KMS-11 (cell line): ENCODE results near the gene CRTC3.

Source experiments
- H2AFZ ChIP-seq: fragments of 200-600 bp; sonication (generic); 2 replicates; pipeline ENCODE4 v1.6.1; 2016; ENCODE audit warnings: antibody characterized with exemption, mixed run types, low read depth
- H3K27ac ChIP-seq: fragments of 200-600 bp; sonication (generic); 2 replicates; pipeline ENCODE4 v1.6.1; 2016; ENCODE audit warnings: mild to moderate bottlenecking, mixed run types
- H3K27me3 ChIP-seq: fragments of 200-600 bp; sonication (generic); 2 replicates; pipeline ENCODE4 v1.6.1; 2017; ENCODE audit warnings: mild to moderate bottlenecking, low read depth, mixed run types, moderate library complexity; ENCODE audit not compliant: insufficient read depth
- H3K36me3 ChIP-seq: fragments of 200-600 bp; sonication (generic); 2 replicates; pipeline ENCODE4 v1.6.1; 2017; ENCODE audit warnings: mild to moderate bottlenecking, mixed run types; ENCODE audit not compliant: insufficient read depth
- H3K4me1 ChIP-seq: fragments of 200-600 bp; sonication (generic); 2 replicates; pipeline ENCODE4 v1.6.1; 2016; ENCODE audit warnings: mild to moderate bottlenecking, low read depth, mixed run types; ENCODE audit not compliant: poor library complexity, severe bottlenecking
- H3K4me2 ChIP-seq: fragments of 200-600 bp; sonication (generic); 2 replicates; pipeline ENCODE4 v1.7.0; 2016; ENCODE audit warnings: mild to moderate bottlenecking, mixed run types
- H3K4me3 ChIP-seq: fragments of 200-600 bp; sonication (generic); IDR thresholded peaks from 2 replicates; pipeline ENCODE4 v1.6.1; 2017; ENCODE audit warnings: low read depth, low read length, mixed read lengths; ENCODE audit not compliant: insufficient read depth
- H3K79me2 ChIP-seq: fragments of 200-600 bp; sonication (generic); 2 replicates; pipeline ENCODE4 v1.6.1; 2016; ENCODE audit warnings: low read depth, mixed run types; ENCODE audit not compliant: insufficient read depth
- H3K9ac ChIP-seq: fragments of 200-600 bp; sonication (generic); 2 replicates; pipeline ENCODE4 v1.6.1; 2016; ENCODE audit warnings: mild to moderate bottlenecking, mixed run types
- H4K20me1 ChIP-seq: fragments of 200-600 bp; sonication (generic); 2 replicates; pipeline ENCODE4 v1.6.1; 2016; ENCODE audit warnings: mild to moderate bottlenecking, mixed run types; ENCODE audit not compliant: insufficient read depth
- CTCF ChIP-seq: fragments of 200-600 bp; sonication (generic); conservative IDR thresholded peaks from 2 replicates; pipeline ENCODE4 v1.6.1; 2017; ENCODE audit warnings: low read depth, mild to moderate bottlenecking, antibody characterized with exemption, low read length, moderate library complexity, mixed read lengths

Gene CRTC3

GRCh38 chr15:90558171-90558573, 28.4 kb downstream of the CRTC3 start:
- no peak overlapping the region for H3K27ac ChIP-seq
- no peak overlapping the region for H3K9ac ChIP-seq
- H3K4me3 ChIP-seq: no peak overlapping the region
- H3K4me1 ChIP-seq: no peaks in the 10 kb centered on the region
- no peak for TF ChIP-seq CTCF
- H2AFZ ChIP-seq: no peak overlapping the region
- no peaks in the 10 kb centered on the region for H3K27me3 ChIP-seq
- no peaks in the 10 kb centered on the region for H4K20me1 ChIP-seq
- H3K4me2 ChIP-seq: no peak overlapping the region
- no peaks in the 10 kb centered on the region for H3K36me3 ChIP-seq
- H3K79me2 ChIP-seq: no peaks in the 10 kb centered on the region

GRCh38 chr15:90559119-90559518, 29.4 kb downstream of the CRTC3 start:
- no peaks in the 10 kb centered on the region for H4K20me1 ChIP-seq
- H3K4me1 ChIP-seq: no peaks in the 10 kb centered on the region
- H3K4me2 ChIP-seq: no peak overlapping the region

GRCh38 chr15:90560229-90560776, 30.6 kb downstream of the CRTC3 start:
- Histone ChIP-seq H3K9ac (no peak overlapping the region), H4K20me1 (no peaks in the 10 kb centered on the region), H3K79me2 (no peaks in the 10 kb centered on the region), H2AFZ (no peak overlapping the region), H3K27ac (no peak overlapping the region), H3K4me3 (no peak overlapping the region), H3K36me3 (no peaks in the 10 kb centered on the region), H3K4me2 (no peak overlapping the region), H3K4me1 (no peaks in the 10 kb centered on the region), H3K27me3 (no peaks in the 10 kb centered on the region)
- TF ChIP-seq CTCF: no peak

More at GRCh38 chr15:90559119-90559518, 29.4 kb downstream of the CRTC3 start:
- H3K27ac ChIP-seq: no peak overlapping the region
- no peaks in the 10 kb centered on the region for H3K36me3 ChIP-seq
- no peak for TF ChIP-seq CTCF
- no peaks in the 10 kb centered on the region for H3K27me3 ChIP-seq
- H3K79me2 ChIP-seq: no peaks in the 10 kb centered on the region
- no peak overlapping the region for H2AFZ ChIP-seq
- no peak overlapping the region for H3K4me3 ChIP-seq
- no peak overlapping the region for H3K9ac ChIP-seq

DNA sequence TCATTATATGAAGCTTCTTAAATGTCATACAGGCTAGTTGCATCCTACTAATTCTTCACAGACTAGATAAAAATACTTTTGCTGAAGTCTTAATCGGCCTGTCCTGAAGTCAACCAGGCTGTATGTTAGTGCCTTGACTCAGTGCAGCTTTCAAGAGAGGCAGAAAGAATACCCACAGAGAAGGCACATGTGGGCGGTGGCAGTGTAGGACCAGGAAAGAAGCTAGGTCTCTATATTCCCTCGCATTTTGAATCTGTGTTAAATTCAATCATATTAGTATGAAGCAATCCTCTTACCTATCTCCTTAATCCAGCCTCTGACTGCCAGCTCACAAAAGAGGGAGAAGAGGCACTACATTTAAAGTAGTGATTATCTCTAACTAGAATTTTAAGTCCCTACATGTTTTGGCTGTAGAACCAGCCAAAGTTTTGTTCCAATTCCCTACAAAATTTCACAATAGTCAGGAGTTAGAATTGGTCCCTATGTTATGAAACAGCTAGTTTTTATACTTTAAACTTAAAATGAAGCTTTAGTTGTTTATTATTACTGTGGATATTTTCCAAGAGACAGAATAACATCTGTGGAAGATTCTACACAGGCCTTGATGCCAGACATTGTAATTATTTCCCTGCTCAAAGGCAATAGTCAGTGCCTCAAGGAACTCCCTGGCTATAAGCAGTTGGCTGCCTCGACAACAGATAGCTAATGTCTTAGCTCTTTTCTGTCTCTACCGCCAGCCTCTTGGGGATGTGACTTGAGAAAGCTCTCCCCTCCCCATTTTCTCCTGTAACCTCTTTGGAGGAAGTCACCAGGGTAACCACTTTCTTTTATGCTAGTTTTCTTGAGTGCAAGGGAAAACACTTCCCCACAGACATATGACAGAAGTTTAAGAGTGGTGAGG, 31.9 kb downstream of the CRTC3 start:
- Histone ChIP-seq H4K20me1 (no peaks in the 10 kb centered on the region), H3K27me3 (no peaks in the 10 kb centered on the region), H3K4me3 (no peak overlapping the region), H3K79me2 (no peaks in the 10 kb centered on the region), H3K36me3 (no peaks in the 10 kb centered on the region), H3K4me2 (no peak overlapping the region), H2AFZ (no peak overlapping the region), H3K4me1 (no peaks in the 10 kb centered on the region), H3K9ac (no peak overlapping the region), H3K27ac (no peak overlapping the region)
- no peak for TF ChIP-seq CTCF
